ENCODE results near the gene GALNTL6. TPM values are rescaled to one million over a fixed set of nuclear protein-coding genes. Genes with fewer than 3 reads are reported as not detected.

The GALNTL6 gene
- total RNA-seq, 1 experiment from 2014 or later = not detected

DNA sequence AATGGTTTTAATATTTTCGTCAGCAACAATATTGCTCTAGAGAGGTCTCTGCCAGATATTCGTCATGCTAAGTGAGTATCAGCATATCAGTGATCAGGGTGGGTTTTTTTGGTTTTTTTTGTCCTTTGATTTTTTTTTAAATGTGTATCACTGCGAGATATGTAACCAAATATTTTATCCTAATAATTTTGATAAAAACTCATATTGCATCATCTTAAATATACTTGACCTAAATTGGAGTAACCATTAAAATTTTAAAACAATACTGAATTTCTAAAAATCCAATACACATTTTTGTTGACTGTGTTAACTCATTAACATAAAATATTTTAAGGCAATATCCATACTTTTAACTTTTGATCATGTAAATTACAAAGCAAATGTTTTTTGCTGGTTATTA is 498.5 kb downstream of the GALNTL6 start:
- Mint-ChIP-seq H3K27ac (ENCODE audit: low read depth, unreplicated experiment) (no peak overlapping the region), H3K27me3 (ENCODE audit: insufficient read depth, unreplicated experiment) (peaks cover 24% of the 10 kb centered on the region), H3K36me3 (ENCODE audit: insufficient read depth, unreplicated experiment) (no peaks in the 10 kb centered on the region), H3K9me3 (ENCODE audit: unreplicated experiment) (peaks cover 8% of the 10 kb centered on the region), H3K4me1 (ENCODE audit: insufficient read depth, unreplicated experiment) (no peaks in the 10 kb centered on the region), H3K4me3 (ENCODE audit: unreplicated experiment) (no peak overlapping the region)
- no peak for TF ChIP-seq CTCF (IDR thresholded peaks at IDR 0.05; ENCODE audit: unreplicated experiment)
- intact Hi-C loops (cut with micrococcal nuclease) = no loop called here
- ChIA-PET CTCF (no interaction called here), POLR2A (no interaction called here)
- BruUV-seq (replicated peaks) = no TSS peak
- no peak for DNase-seq (ENCODE audit: unreplicated experiment)

DNA sequence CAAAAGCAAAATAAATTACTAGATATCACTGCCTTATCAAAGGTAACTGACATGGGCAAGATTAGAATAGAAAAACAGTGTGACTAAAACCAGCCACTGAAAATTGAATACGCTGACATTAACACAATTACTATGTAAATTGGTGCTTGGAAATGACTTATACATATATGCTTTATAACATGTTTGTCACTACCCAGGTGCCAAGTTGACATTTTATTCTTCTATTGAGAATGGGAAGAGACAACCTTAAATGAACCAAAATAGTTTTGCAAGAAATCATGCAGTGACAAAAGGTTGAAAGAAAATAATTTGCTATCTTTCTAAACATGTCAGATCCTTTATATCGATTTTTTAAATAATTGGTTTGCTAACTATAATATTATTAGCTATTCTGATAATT is 510.1 kb downstream of the GALNTL6 start:
- CTCF ChIA-PET = no interaction called here
- Mint-ChIP-seq H3K4me1 (ENCODE audit: insufficient read depth, unreplicated experiment) (no peaks in the 10 kb centered on the region), H3K9me3 (ENCODE audit: unreplicated experiment) (no peaks in the 10 kb centered on the region), H3K27me3 (ENCODE audit: insufficient read depth, unreplicated experiment) (peaks cover 77% of the 10 kb centered on the region), H3K36me3 (ENCODE audit: insufficient read depth, unreplicated experiment) (no peaks in the 10 kb centered on the region), H3K4me3 (ENCODE audit: unreplicated experiment) (no peak overlapping the region), H3K27ac (ENCODE audit: low read depth, unreplicated experiment) (no peak overlapping the region)
- BruUV-seq (replicated peaks) = no TSS peak
- intact Hi-C loops (cut with micrococcal nuclease) = no loop called here
- DNase-seq (ENCODE audit: unreplicated experiment) = no peak
- TF ChIP-seq CTCF (IDR thresholded peaks at IDR 0.05; ENCODE audit: unreplicated experiment) = no peak
- POLR2A ChIA-PET = no interaction called here

DNA sequence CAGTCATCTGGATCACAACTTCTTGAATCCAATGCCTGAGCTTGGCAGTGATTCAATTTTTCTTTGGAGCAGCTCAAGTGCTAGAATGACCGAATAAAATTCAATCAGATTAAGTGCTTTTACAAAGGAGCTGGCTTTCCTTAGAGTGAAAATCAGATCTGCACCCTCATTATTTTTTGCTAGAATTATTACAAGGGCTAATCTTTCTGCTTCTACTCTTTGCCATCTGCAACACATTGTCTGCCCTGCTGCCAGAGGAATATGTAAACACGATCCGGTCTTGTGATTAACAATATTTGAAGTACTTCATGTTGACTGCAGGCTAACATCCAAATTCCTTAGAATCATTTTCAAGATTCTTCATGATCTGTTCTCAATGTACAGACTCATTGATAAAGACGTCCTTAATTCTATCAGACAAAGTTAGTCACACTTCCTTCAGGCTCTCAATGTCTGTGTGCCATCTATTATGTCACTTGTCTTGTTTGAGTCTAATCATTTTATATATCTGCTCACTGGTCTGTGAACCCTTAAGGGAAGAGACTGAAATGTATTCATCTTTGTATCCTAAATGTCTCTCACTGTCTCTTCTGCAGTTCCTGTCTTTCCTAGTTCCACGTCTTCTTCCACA is 531.2 kb downstream of the GALNTL6 start:
- ChIA-PET CTCF (no interaction called here), POLR2A (no interaction called here)
- no peak for DNase-seq (ENCODE audit: unreplicated experiment)

DNA sequence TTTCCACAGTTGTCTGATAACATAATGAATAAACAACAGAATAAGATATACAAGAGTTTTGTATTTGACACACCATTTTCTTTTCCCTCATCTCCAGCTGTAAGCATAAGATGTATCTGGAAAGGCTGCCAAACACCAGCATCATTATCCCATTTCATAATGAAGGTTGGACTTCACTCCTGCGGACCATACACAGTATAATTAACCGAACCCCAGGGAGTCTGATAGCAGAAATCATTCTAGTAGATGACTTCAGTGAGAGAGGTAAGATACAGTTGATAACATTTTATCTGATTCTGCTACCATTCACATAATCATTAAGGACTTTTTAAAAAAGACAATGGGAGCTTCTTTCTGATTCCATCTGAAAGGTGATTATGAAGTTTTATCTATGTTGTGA is 535.2 kb downstream of the GALNTL6 start:
- no peaks in the 10 kb centered on the region for H3K36me3 Mint-ChIP-seq (ENCODE audit: insufficient read depth, unreplicated experiment)
- TF ChIP-seq CTCF (IDR thresholded peaks at IDR 0.05; ENCODE audit: unreplicated experiment) = no peak

More for the DNA sequence above, 531.2 kb downstream of the GALNTL6 start:
- H3K4me3 Mint-ChIP-seq (ENCODE audit: unreplicated experiment) = no peak overlapping the region
- no peaks in the 10 kb centered on the region for H3K36me3 Mint-ChIP-seq (ENCODE audit: insufficient read depth, unreplicated experiment)
- no peaks in the 10 kb centered on the region for H3K27me3 Mint-ChIP-seq (ENCODE audit: insufficient read depth, unreplicated experiment)
- no TSS peak for BruUV-seq (replicated peaks)
- no peak for TF ChIP-seq CTCF (IDR thresholded peaks at IDR 0.05; ENCODE audit: unreplicated experiment)
- no peaks in the 10 kb centered on the region for H3K4me1 Mint-ChIP-seq (ENCODE audit: insufficient read depth, unreplicated experiment)
- intact Hi-C loops (cut with micrococcal nuclease) = no loop called here
- H3K9me3 Mint-ChIP-seq (ENCODE audit: unreplicated experiment) = no peaks in the 10 kb centered on the region
- no peak overlapping the region for H3K27ac Mint-ChIP-seq (ENCODE audit: low read depth, unreplicated experiment)

More for the DNA sequence above, 535.2 kb downstream of the GALNTL6 start:
- intact Hi-C loops (cut with micrococcal nuclease) = no loop called here
- Mint-ChIP-seq H3K27ac (ENCODE audit: low read depth, unreplicated experiment) (no peak overlapping the region), H3K27me3 (ENCODE audit: insufficient read depth, unreplicated experiment) (no peaks in the 10 kb centered on the region), H3K9me3 (ENCODE audit: unreplicated experiment) (no peaks in the 10 kb centered on the region), H3K4me1 (ENCODE audit: insufficient read depth, unreplicated experiment) (no peaks in the 10 kb centered on the region), H3K4me3 (ENCODE audit: unreplicated experiment) (no peak overlapping the region)
- CTCF ChIA-PET = interaction anchor here (0.7 kb wide), 1 partner anchor 8 kb away, joined by 3 read pairs; no protein-coding TSS in a partner anchor
- no TSS peak for BruUV-seq (replicated peaks)
- POLR2A ChIA-PET = interaction anchor here (0.6 kb wide), 1 partner anchor 236 kb away, joined by 3 read pairs; no protein-coding TSS in a partner anchor
- no peak for DNase-seq (ENCODE audit: unreplicated experiment)
